ENCODE measurements around the gene SPATS2. TPM values are rescaled to one million over a fixed set of nuclear protein-coding genes. Genes with fewer than 3 reads are reported as not detected.

Gene SPATS2
- total and polyA plus RNA-seq, 7 donors: 4.4 to 10.6 (median 9.1) TPM

- Histone ChIP-seq H3K4me3 (peak overlapping the region; percentile 71), H3K27ac (no peak overlapping the region), H3K4me1 (peaks cover 6% of the 10 kb centered on the region), H3K9me3 (no peaks in the 10 kb centered on the region), H3K27me3 (ENCODE audit: insufficient read depth in 3 of 3, low read length in 2 of 3) (no peaks in the 10 kb centered on the region), H3K36me3 (ENCODE audit: insufficient read depth in 1 of 2, low read depth in 1 of 2) (no peaks in the 10 kb centered on the region)
- ATAC-seq (no peak), DNase-seq (no peak)
- no peak for TF ChIP-seq CTCF (IDR thresholded peaks at IDR 0.05)
- intact Hi-C loops (cut with DNase I): no loop called here
- 9 to 10% (median 10%) methylated on average over 19 of the region's 19 CpGs for WGBS, 3 donors
These were observed 43.7 kb upstream of the SPATS2 start for GRCh38 chr12:49323524-49324097.

- 88 to 93% (median 89%) methylated on average over 6 of the region's 6 CpGs for WGBS, 3 donors
- H3K4me1 ChIP-seq: peaks cover 6% of the 10 kb centered on the region
- no peaks in the 10 kb centered on the region for H3K9me3 ChIP-seq
- H3K4me3 ChIP-seq: no peak overlapping the region
- intact Hi-C loops (cut with DNase I): no loop called here
- ATAC-seq (no peak), DNase-seq (no peak)
- H3K27ac ChIP-seq: no peak overlapping the region
- no peaks in the 10 kb centered on the region for H3K27me3 ChIP-seq (ENCODE audit: insufficient read depth in 3 of 3, low read length in 2 of 3)
- TF ChIP-seq CTCF (IDR thresholded peaks at IDR 0.05): no peak
- H3K36me3 ChIP-seq (ENCODE audit: insufficient read depth in 1 of 2, low read depth in 1 of 2): no peaks in the 10 kb centered on the region
These were observed 41.7 kb upstream of the SPATS2 start for GRCh38 chr12:49325606-49326005.

- DNase-seq (no peak), ATAC-seq (no peak)
- Histone ChIP-seq H3K4me3 (no peak overlapping the region), H3K9me3 (no peaks in the 10 kb centered on the region), H3K4me1 (peaks cover under 1% of the 10 kb centered on the region), H3K27ac (no peak overlapping the region), H3K36me3 (ENCODE audit: insufficient read depth in 1 of 2, low read depth in 1 of 2) (no peaks in the 10 kb centered on the region), H3K27me3 (ENCODE audit: insufficient read depth in 3 of 3, low read length in 2 of 3) (no peaks in the 10 kb centered on the region)
- no peak for TF ChIP-seq CTCF (IDR thresholded peaks at IDR 0.05)
- intact Hi-C loops (cut with DNase I): no loop called here
These were observed 39.9 kb upstream of the SPATS2 start for GRCh38 chr12:49327368-49327767.

- DNase-seq (no peak), ATAC-seq (no peak)
- Histone ChIP-seq H3K4me1 (no peaks in the 10 kb centered on the region), H3K27me3 (ENCODE audit: insufficient read depth in 3 of 3, low read length in 2 of 3) (no peaks in the 10 kb centered on the region), H3K4me3 (no peak overlapping the region), H3K27ac (no peak overlapping the region), H3K36me3 (ENCODE audit: insufficient read depth in 1 of 2, low read depth in 1 of 2) (no peaks in the 10 kb centered on the region), H3K9me3 (no peaks in the 10 kb centered on the region)
- intact Hi-C loops (cut with DNase I): no loop called here
- WGBS, 3 donors: 89 to 96% (median 95%) methylated on average over 2 of the region's 2 CpGs
- no peak for TF ChIP-seq CTCF (IDR thresholded peaks at IDR 0.05)
These were observed 39.4 kb upstream of the SPATS2 start for GRCh38 chr12:49327887-49328286.

GRCh38 chr12:49328816-49329215 is 38.4 kb upstream of the SPATS2 start:
- no peaks in the 10 kb centered on the region for H3K36me3 ChIP-seq (ENCODE audit: insufficient read depth in 1 of 2, low read depth in 1 of 2)
- WGBS, 3 donors: 93 to 96% (median 96%) methylated on average over 12 of the region's 12 CpGs
- DNase-seq (no peak), ATAC-seq (no peak)
- peaks cover 0 to 8% (median 2%) of the 10 kb centered on the region in 3 donors for H3K27me3 ChIP-seq (ENCODE audit: insufficient read depth in 3 of 3, low read length in 2 of 3)
- no peaks in the 10 kb centered on the region for H3K9me3 ChIP-seq
- intact Hi-C loops (cut with DNase I): no loop called here
- H3K27ac ChIP-seq: no peak overlapping the region
- TF ChIP-seq CTCF (IDR thresholded peaks at IDR 0.05): no peak
- no peak overlapping the region for H3K4me3 ChIP-seq
- no peaks in the 10 kb centered on the region for H3K4me1 ChIP-seq
